ENCODE results near the gene ZNF844. TPM values are rescaled to one million over a fixed set of nuclear protein-coding genes. Genes with fewer than 3 reads are reported as not detected.
"Not testable (repeated sequence)": the region's sequence is repeated elsewhere in the genome, so short reads cannot be mapped to it uniquely, and the experiment has no call there.

ZNF844 gene
- total and polyA plus RNA-seq, 2 of the 8 experiments (the other 6 are each of a cell fraction or from before 2014, with no cell fraction given) = 3.1 to 9.8 TPM

DNA sequence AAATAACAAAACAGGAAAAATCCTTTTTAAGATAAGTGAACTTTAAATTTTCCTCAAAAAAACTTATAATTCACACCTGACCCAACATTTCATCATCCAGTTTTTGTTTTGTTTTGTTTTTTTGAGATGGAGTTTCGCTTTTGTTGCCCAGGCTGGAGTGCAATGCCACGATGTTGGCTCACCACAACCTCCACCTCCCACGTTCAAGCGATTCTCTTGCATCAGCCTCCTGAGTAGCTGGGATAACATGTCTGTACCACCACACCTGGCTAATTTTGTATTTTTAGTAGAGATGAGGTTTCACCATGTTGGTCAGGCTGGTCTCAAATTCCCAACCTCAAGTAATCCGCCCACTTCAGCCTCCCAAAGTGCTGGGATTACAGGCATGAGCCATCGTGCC lies 18.8 kb downstream of the ZNF844 start:
- H3K27ac ChIP-seq (ENCODE audit: low read depth, low read length); H2AK5ac ChIP-seq (ENCODE audit: low read depth, low read length); H3K9ac ChIP-seq (replicated peaks in 1 of 4; ENCODE audit: extremely low read depth in 1 of 4, low read depth in 3 of 4, low read length in 3 of 4); H3K79me2 ChIP-seq (ENCODE audit: control insufficient read depth in 1 of 2, insufficient read depth in 2 of 2, low read length in 2 of 2); H3K18ac ChIP-seq (ENCODE audit: extremely low read depth, low read length); H3K4me2 ChIP-seq (ENCODE audit: insufficient read depth in 1 of 2, low read depth in 2 of 2, low read length in 2 of 2); H2AFZ ChIP-seq (ENCODE audit: low read length); H3K4ac ChIP-seq (replicated peaks; ENCODE audit: insufficient read length, low read depth, low read length); DNase-seq (ENCODE audit: low read depth in 1 of 2, low spot score in 2 of 2); H4K91ac ChIP-seq (replicated peaks; ENCODE audit: insufficient read length, low read length); H3K4me3 ChIP-seq (ENCODE audit: extremely low read depth in 1 of 4, insufficient read depth in 2 of 4, low read depth in 3 of 4, low read length in 4 of 4); H2BK15ac ChIP-seq (ENCODE audit: low read length); H4K8ac ChIP-seq (ENCODE audit: extremely low read depth, insufficient read depth, low read length); H3K23me2 ChIP-seq (ENCODE audit: low read depth, low read length); H3K27me3 ChIP-seq (replicated peaks in 1 of 4; ENCODE audit: control insufficient read depth in 3 of 4, extremely low read depth in 1 of 4, insufficient read depth in 3 of 4, low read length in 3 of 4); H2BK20ac ChIP-seq (ENCODE audit: low read length); H2BK12ac ChIP-seq (ENCODE audit: low read depth, low read length); H3K23ac ChIP-seq (ENCODE audit: insufficient read length); FAIRE-seq; H3K4me1 ChIP-seq (replicated peaks in 1 of 4; ENCODE audit: control insufficient read depth in 3 of 4, insufficient read depth in 4 of 4, low read length in 3 of 4); H3K14ac ChIP-seq (ENCODE audit: insufficient read length); H4K20me1 ChIP-seq (replicated peaks in 1 of 2; ENCODE audit: control insufficient read depth in 1 of 2, insufficient read depth in 2 of 2, low read length in 2 of 2); H4K5ac ChIP-seq (ENCODE audit: insufficient read length, low read depth, low read length); H2BK5ac ChIP-seq (ENCODE audit: low read depth, low read length); H2BK120ac ChIP-seq (replicated peaks; ENCODE audit: low read depth, low read length); H3K56ac ChIP-seq (replicated peaks; ENCODE audit: insufficient read length, low read depth, low read length); H3K79me1 ChIP-seq (ENCODE audit: low read depth, low read length): not testable (repeated sequence)
- CTCF ChIA-PET (ENCODE audit: partially characterized antibody) = interaction anchor here (1.3 kb wide), 1 partner anchor 95 kb away, joined by 3 read pairs; no protein-coding TSS in a partner anchor
- POLR2A ChIA-PET (ENCODE audit: partially characterized antibody) = interaction anchor here (0.6 to 1.5 kb wide), 3 partner anchors 10 to 37 kb away, joined by 3 to 6 read pairs (median 3); no protein-coding TSS in a partner anchor
- H3K36me3 ChIP-seq (ENCODE audit: control insufficient read depth in 2 of 4, insufficient read depth in 4 of 4, low read length in 3 of 4) = peaks cover 0 to 23% (median 7%) of the 10 kb centered on the region in 4 experiments; a peak in 3 of 8 replicates
- 89% methylated on average over 6 of the region's 6 CpGs; no CpG with 5 or more reads in 1 of the 2 experiments for WGBS, 2 experiments (ENCODE audit: extremely low coverage in 1 of 2, insufficient coverage in 1 of 2, insufficient read length in 1 of 2, insufficient replicate concordance in 2 of 2, low coverage in 1 of 2, low lambda C conversion rate in 2 of 2, missing lambda C conversion rate in 1 of 2)
- H3K9me3 ChIP-seq (ENCODE audit: insufficient read depth in 2 of 2, low read depth in 1 of 2, low read length in 1 of 2) = peaks cover 25 to 36% of the 10 kb centered on the region in 2 experiments

Data from H1 (cell line).